Stimulated activated CD4-positive, alpha-beta T cell treated with anti-CD3 and anti-CD28 coated beads, Interleukin-15, amount 100 ng/mL, for 1 hour (primary cell): ENCODE measurements around the gene PPP3CA.

Experiments used
- DNase-seq, 2 donors: peaks; one replicate each; pipeline ENCODE4 v3.0.0-alpha.2; 2020; ENCODE audit warnings: low read depth in 1 of 2, low spot score in 1 of 2

PPP3CA gene

DNA sequence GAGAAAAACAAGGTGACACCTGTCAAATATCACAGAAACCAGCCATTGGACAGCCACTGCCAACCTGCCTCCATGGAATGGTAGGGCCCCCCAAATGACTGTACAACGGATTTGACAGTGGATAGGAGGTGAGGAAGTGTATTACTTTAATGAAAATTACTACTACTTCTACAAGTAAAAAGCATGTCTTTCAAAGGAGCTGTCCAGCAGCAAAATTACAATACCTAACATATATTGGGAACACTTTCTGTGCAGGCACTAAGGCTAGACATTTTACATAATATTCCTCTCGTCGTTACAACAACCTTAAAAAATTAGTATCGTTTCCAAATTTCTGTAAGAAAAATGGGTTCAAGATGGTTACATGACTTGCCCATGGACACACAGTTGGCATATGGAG lies 14.9 kb downstream of the PPP3CA start:
- no peak for DNase-seq

GRCh38 chr4:101331017-101331416 lies 16.3 kb downstream of the PPP3CA start:
- no peak for DNase-seq

DNA sequence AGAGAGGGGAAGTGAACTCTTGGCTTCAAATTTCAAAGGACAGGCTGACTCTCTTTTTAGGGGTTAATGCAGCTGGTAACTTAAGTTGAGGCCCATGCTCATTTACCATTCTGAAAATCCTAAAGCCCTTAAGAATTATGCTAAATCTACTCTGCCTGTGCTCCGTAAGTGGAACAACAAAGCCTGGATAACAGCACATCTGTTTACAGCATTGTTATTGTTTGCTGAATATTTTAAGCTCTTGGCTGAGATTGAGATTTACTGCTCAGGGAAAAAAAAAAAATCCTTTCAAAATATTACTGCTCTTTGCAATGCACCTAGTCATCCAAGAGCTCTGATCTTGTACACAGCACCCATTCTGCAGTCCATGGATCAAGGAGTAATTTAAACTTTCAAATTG lies 17.7 kb downstream of the PPP3CA start:
- DNase-seq: no peak

- no peak for DNase-seq
These were observed 19.2 kb downstream of the PPP3CA start for GRCh38 chr4:101328063-101328602.

GRCh38 chr4:101326576-101326975 lies 20.8 kb downstream of the PPP3CA start:
- DNase-seq: no peak

DNA sequence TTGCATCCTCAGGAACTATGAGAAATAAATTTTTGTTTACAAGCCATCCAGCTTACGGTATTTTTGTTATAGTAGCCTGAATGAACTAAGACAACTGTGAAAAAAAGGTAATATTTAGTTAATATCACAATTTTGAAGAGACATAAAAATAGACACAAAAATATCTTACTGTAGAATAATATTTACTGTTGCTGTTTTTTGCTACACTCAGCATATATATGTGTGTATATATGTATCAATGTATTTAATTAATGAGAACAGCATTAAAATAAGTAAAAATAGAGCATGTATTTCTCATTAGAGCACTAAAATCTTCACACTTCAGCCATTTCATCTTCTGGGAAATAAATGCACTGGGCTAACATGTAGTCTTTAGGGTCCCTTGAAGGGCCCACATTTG lies 24.6 kb downstream of the PPP3CA start:
- DNase-seq: no peak

DNA sequence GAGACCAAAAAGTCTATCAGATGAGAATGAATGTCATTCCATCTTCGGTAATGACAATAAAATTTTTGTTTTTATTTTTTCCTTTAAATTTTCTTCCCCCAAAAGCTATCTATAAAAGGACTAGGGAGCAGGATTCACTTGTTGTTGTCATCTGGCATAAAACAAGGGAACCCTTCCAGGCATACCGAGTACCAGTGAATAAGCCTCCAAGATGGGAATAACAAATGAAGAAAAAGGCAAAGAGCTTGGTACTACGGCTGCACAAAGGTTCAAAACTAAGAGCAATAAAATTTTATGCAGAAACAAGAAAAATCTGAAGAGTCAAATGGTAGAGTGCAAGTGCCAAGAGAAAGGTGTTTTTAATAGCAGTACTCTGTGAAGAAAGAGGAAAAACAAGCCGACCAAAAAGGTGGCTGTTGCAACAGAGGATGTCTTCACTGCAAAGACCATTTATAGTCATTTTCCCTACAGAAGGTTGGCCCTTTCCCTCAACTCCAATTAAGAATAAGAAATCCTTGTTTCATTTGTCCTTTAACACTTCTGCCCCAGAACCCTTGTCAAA lies 25.8 kb downstream of the PPP3CA start:
- no peak for DNase-seq

DNA sequence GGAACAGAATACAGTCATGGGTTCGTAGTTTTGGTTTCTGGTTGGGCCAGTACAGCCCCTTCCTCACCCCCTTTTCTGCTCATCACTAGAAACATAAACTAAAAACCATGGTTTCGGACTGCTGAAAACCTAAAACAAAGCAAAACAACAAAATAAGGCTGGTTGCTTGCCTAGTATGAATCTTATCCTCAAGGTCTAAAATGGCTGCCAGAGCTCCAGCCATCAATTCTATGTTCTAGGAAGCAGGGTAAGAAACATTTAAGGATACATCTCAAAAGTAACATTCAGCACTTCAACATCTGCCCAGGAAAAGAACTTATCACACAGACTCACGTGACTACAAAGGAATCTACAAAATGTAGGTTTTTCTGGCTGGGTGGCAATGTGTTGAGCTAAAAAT lies 31.5 kb downstream of the PPP3CA start:
- DNase-seq: no peak

DNA sequence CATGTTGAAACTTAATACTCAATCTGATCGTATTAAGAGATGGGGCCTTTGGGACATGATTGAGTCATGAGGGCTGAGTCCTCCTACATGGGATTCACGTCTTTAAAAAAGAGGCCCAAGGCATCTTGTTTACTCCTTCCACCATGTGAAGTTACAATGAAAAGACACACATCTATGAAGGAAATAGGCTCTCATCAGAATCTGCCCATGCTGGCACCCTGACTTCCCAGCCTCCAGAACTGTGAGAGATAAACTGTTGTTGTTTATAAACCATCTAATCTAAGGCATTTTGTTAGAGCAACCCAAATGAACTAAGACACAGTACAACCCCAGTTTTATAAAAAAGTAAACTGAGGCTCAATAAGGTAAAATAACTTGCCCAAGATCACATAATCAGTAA lies 32.3 kb downstream of the PPP3CA start:
- DNase-seq: no peak

DNA sequence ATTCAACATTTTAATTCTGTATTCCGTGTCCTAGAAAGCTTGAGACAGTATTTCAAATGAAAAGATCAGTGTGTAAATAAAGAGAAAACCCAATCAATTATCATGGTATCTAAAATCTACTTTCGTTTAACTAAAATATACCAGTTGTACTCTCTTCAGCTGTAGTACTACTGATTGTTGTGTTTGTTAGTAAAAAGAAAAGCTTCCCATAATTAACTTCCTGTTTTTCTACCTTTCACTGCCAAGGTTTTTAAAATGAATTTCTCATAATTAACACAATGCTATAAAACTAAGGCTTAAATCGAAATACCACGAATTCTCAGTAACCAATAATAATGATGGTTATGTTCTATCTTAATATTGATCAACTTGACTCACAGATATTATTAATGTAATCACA lies 37.4 kb downstream of the PPP3CA start:
- DNase-seq: no peak

- no peak for DNase-seq
These were observed 39.4 kb downstream of the PPP3CA start for GRCh38 chr4:101307899-101308298.

DNA sequence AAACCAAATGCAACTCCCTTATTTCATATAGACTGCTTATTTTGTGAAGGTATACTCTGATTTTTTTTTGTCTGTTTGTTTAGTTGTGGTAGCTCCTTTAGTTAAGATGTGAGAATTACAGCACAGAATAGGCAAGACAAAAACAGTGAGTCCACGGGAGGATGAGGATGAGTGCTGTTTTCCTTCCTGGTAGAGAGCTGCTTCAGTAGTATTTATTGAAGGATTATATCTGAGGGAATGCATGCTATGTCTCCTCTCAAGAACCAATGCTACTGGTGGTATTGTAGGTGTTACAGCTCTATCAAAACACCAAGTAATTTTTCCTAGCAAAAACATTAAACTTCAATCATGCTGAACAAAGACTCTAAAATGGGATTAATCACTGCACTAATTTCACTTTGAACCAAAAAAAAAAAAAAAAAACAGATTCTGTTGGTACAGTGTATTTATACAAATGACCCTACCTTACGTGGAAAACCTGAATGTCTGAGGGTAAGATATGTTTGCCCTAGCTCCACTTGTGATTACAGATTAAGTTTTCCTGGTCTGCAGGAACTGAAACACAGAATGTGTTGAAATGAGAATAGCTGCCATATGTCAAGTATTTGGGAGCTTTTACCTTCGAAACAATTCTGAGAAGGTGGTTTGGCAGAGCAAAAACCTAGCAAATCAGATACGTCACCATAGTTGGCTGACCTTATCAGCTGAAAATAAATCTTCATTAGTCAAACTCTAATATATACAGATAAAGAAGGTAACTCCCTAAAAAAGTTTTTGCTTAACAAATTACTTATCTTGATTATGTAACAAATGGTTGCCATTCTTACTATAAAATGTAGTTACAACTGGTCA lies 40.3 kb downstream of the PPP3CA start:
- DNase-seq: no peak

DNA sequence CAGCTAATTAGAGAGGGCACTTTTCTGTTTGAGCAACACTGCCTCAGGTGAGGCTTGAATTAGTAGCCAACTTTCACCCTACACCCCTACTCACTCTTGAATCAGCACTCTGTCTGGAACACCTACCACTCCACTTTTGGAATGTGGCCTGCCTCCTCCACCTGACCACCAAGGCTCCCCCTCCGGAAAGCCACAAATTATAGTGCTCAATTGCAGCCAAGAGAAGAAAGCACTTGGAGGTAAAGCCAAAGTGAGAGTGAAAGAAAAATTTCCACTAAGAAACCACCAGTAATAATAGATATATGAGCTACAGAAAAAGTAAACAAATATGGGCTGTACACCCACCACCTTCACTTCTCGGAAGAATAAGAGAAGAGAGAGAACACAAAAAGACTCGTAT lies 41.1 kb downstream of the PPP3CA start:
- DNase-seq: no peak

- DNase-seq: no peak
These were observed 42.4 kb downstream of the PPP3CA start for GRCh38 chr4:101304916-101305315.

DNA sequence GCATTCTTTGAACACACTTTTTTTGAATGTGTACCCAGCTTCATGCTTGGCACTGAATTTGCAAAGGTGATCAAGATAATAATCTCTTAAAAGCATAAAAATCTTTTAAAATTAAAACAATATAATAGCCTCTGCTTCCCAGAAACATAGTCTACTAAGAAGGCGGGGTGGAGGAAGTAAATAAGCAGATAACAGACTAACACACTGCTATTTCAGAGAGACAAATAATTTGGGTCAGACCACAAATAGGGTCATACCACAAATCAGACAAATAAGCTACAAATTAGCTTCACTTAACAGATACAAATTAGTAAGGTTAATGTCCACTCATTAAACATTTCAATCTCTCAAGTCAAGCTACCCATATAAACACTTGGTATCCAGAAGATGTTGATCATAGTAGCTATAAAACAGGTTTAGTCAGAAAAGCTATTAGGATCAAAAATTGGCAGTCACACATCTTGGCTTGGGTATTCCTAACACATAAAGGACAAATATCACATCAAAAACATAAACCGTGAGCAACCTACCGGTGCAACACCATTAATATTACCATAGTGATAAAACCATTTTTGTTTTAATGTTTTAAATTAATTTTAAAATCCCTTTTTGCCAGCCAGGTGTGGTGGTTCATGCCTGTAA lies 47.3 kb downstream of the PPP3CA start:
- no peak for DNase-seq

- no peak for DNase-seq
These were observed 48.3 kb downstream of the PPP3CA start for GRCh38 chr4:101299021-101299420.

DNA sequence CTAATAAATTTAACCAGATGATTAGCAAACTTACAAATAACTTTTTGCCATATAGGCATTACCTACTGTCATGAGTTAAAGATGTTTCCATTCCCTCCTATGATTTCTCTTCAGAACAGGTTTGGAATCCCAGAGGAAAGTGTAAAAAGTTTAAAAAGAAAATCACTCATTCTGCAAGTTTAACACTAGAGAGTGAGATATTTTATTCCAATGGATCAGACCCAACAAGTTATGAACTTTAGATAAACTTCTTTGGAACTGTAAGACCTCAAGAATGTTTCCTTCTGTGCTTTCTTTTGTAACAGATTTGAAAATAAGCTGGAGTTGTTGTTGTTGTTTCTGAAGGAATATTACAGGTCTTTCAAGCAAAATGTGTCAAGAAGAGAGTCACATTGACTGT lies 51.6 kb downstream of the PPP3CA start:
- DNase-seq: no peak

GRCh38 chr4:101294597-101294996 lies 52.7 kb downstream of the PPP3CA start:
- DNase-seq: no peak

DNA sequence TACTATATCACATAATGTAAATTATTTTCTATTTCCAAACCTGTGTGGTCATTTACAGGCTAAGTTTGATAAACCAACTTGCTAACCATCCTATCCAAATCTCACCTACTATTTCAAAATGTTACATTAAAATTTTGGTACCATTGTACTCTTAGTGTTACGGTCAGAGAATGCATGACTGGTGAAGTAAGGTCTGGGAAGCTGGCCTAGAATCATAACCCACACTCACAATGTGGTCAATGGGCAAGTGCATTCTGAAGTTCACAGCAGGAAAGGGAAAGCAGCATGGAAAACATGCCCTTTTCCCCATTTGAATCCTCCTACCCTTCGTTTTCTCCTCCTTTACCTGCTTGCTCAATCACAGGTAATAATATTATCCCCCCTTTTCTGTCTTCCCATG lies 54.4 kb downstream of the PPP3CA start:
- no peak for DNase-seq

DNA sequence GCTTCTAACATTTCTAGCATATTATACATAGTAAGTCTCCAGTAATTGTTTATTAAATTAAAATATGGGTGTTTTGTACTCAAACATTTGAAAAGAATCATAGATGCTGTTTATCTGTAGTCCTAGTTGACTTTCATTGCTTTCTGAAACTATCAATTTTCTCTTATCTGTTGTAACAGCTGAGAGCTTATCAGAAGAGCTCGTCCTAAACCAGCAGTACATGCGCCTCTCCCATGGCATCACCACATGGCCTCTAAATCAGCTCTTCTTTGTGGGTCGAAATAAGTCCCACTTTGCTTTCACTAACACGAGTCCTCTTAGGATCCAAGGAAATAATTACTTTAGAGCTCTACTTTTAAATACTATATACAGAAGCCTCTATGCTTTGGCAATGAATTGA lies 55.1 kb downstream of the PPP3CA start:
- no peak for DNase-seq

DNA sequence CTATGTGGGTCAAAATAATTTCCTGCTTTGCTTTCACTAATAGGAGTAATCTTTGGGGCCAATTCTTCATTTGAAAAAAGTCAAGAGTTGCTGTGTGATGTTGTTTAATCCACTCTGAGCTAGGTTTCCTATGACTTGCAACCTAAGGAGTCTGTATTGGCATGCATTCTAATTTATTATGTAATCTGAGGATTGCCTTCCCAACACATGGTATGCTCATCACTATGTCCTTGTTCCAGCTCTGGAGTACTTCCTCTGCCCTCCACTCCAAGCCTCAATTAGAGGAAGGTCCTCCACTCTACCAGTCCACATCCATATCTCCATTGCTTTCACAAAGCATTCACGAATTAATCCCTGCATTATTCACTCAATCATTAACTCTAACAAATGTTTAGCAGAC lies 56.1 kb downstream of the PPP3CA start:
- no peak for DNase-seq

DNA sequence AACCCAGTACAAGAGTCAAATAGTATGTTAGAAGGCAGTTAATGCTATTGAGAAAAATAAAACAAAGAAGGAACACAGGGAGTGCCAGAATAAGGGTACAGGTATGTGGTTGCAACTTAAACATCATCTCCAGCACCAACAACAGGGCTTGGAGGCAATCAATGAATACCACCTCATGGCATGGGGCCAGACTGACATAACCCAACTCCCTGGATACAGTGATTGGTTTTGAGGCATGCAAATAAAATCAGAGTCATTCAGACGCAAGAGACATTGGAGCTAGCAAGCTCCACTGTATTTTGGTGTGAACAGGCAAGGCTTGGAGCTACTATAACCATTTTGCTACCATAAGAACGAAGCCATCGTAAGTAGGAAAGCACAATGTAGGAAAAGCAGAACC lies 56.7 kb downstream of the PPP3CA start:
- DNase-seq: no peak
